Subcutaneous abdominal adipose tissue (tissue), 5 donors: ENCODE data around the gene NOP16.
A peak's percentile ranks its signal among the peaks of the same experiment; 100 is the strongest.

Experiments used
- H3K27ac ChIP-seq: one replicate; pipeline ENCODE4 v1.7.0; 2013; ENCODE audit warnings: low read depth, mild to moderate bottlenecking, inconsistent platforms, low read length, moderate library complexity
- H3K27me3 ChIP-seq, 5 donors: one replicate each; pipeline ENCODE4 v1.7.0; 2013; ENCODE audit warnings: low read length in 5 of 5, inconsistent platforms in 1 of 5; ENCODE audit not compliant: control insufficient read depth in 5 of 5, insufficient read depth in 4 of 5
- H3K36me3 ChIP-seq, 5 donors: one replicate each; pipeline ENCODE4 v1.7.0; 2013; ENCODE audit warnings: low read length in 5 of 5; ENCODE audit not compliant: control insufficient read depth in 5 of 5, insufficient read depth in 5 of 5
- H3K4me1 ChIP-seq, 5 donors: one replicate each; pipeline ENCODE4 v1.7.0; 2013; ENCODE audit warnings: low read length in 5 of 5, mild to moderate bottlenecking in 3 of 5, moderate library complexity in 1 of 5; ENCODE audit not compliant: control insufficient read depth in 5 of 5, insufficient read depth in 5 of 5
- H3K4me3 ChIP-seq, 5 donors: one replicate each; pipeline ENCODE4 v1.7.0; 2013; ENCODE audit warnings: low read length in 5 of 5, low read depth in 1 of 5
- H3K9ac ChIP-seq, 5 donors: one replicate each; pipeline ENCODE4 v1.7.0; 2013; ENCODE audit warnings: low read length in 5 of 5, mild to moderate bottlenecking in 4 of 5, moderate library complexity in 3 of 5
- H3K9me3 ChIP-seq, 5 donors: one replicate each; pipeline ENCODE4 v1.7.0; 2013; ENCODE audit warnings: low read length in 5 of 5; ENCODE audit not compliant: control insufficient read depth in 5 of 5
- donor health status: healthy.
- donor health status: healthy.
- donor health status: healthy.
- donor health status: healthy.
- donor health status: healthy.

NOP16 gene

DNA sequence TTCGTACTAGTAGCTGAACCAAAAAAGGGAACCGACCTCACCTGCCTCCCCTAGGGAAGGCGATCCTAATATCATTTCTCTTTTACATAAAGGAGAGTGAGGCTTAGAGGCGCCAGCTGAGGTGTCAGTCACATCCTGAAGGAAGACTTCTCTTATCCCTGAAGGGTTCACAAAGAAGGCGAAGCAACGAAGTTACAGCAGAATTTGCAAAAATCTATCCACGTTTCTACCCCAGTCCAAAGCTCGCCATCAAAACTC is 26.2 kb downstream of the NOP16 start:
- H3K4me3 ChIP-seq = peak overlapping the region; percentile 75 to 96 (median 93)
- H3K27me3 ChIP-seq = no peaks in the 10 kb centered on the region
- H3K36me3 ChIP-seq = peaks cover 0 to 8% (median 4%) of the 10 kb centered on the region in 5 donors
- H3K9ac ChIP-seq = peak overlapping the region in 3 of 5 donors; percentile 72 to 97 (median 88)
- H3K9me3 ChIP-seq = no peaks in the 10 kb centered on the region
- peak overlapping the region; percentile 60 for H3K27ac ChIP-seq
- peaks cover 3 to 45% (median 38%) of the 10 kb centered on the region in 5 donors for H3K4me1 ChIP-seq

DNA sequence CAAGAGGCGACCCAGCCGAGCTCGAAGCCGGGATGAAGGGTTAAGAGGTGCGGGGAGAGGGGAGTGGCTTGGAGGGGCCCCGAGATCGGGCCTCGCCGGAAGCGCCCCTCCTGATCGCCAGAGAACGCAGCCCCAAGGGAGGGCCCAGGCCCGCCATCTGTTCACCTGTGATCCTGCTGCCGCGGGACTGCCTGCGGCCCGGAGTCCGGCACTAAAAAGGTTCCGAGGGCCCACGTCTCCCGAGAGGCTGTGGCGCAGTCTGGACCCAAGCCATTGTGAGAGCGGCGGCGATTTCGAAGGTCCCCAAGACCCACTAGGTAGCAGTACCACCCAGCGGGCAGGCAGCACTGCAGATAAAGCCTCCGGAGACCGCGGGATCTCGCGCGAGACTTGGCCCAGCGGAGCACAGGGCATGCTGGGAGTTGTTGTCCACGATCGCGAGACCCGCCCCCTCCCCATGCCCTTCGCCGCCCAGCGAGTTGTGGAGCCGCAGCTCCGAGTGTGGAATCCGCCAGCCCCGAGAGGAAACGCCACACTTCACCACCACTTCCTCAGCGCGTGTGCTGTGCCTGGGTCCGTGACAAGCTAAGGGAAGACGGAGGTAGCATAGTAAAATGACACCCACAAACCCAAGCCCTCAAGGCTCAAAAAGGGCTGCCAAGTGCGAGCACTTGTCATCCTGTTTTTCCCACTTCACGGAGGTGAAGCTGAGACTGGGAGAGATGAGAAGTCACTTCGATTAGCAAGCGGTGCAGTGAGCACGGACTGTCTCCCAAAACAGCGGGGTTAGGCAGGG is 26.8 kb downstream of the NOP16 start, which contains the start of gene KIAA1191:
TSS of gene KIAA1191 (minus strand) at position 328 of the 796 bp plus-strand sequence. CDS start 2,256 bp downstream, outside the sequence.
- peak within 1 kb of the TSS; percentile 60 for H3K27ac ChIP-seq
- H3K4me1 ChIP-seq = peaks cover 3 to 45% (median 38%) of the 10 kb centered on the region in 5 donors
- H3K9me3 ChIP-seq = no peaks in the 10 kb centered on the region
- H3K27me3 ChIP-seq = no peaks in the 10 kb centered on the region
- H3K4me3 ChIP-seq = peak within 1 kb of the TSS; percentile 75 to 96 (median 93)
- peaks cover 0 to 9% (median 5%) of the 10 kb centered on the region in 5 donors for H3K36me3 ChIP-seq
- H3K9ac ChIP-seq = peak within 1 kb of the TSS; percentile 76 to 97 (median 88)

DNA sequence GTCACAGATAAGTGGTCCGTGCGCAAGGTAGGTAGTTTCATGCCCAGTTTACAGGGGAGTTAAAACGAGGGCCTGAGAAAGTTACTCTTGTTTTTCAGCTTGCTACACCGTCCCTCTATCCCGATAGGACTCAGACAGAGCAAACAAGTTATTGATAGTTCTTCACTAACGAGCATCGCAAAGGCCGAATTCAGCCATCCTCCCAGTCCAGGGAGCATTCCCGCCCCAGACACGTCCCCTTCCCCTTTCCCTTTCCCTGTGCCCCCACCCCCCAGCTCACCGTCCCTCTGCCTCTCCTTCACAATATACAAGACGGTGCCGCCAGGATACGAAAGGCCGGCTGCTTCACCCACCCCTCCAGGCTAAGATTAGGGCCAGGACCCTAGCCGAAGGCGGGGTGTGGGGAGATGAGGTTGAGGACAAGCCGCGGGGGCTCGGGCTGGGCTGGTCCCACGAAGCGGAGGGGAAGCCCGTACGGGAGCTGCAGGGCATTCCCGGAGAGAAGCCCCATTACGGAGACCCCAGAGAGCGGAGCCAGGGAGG is 27.4 kb downstream of the NOP16 start:
- Histone ChIP-seq H3K27ac (peak overlapping the region; percentile 60), H3K4me3 (peak overlapping the region; percentile 75 to 96 (median 93)), H3K4me1 (peaks cover 3 to 38% (median 32%) of the 10 kb centered on the region in 5 donors), H3K9ac (peak overlapping the region; percentile 76 to 97 (median 88)), H3K27me3 (no peaks in the 10 kb centered on the region), H3K36me3 (peaks cover 0 to 13% (median 8%) of the 10 kb centered on the region in 5 donors), H3K9me3 (no peaks in the 10 kb centered on the region)

DNA sequence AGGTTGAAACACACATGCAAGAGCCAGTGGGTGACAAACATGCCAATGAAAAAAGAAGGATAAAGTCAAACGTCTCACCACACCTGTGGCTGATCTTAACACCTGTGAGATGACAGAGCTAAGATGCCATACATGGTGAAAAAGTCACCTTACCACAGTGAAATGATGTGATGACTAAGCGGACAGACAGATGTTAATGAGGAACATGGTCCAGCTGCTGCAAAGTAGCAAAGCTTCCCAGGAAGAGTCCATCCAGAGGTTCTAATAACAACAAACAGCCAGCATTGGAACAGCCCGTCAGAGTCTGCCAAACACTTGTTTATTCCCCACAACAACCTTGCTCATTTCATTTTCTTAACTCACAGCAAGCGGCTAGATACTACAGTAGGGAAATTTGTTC is 28.7 kb downstream of the NOP16 start:
- no peak overlapping the region for H3K4me3 ChIP-seq
- H3K9me3 ChIP-seq = no peaks in the 10 kb centered on the region
- no peaks in the 10 kb centered on the region for H3K27me3 ChIP-seq
- H3K36me3 ChIP-seq = peaks cover 5 to 25% (median 15%) of the 10 kb centered on the region in 5 donors
- no peak overlapping the region for H3K27ac ChIP-seq
- H3K4me1 ChIP-seq = peaks cover 3 to 25% (median 21%) of the 10 kb centered on the region in 5 donors
- H3K9ac ChIP-seq = no peak overlapping the region

DNA sequence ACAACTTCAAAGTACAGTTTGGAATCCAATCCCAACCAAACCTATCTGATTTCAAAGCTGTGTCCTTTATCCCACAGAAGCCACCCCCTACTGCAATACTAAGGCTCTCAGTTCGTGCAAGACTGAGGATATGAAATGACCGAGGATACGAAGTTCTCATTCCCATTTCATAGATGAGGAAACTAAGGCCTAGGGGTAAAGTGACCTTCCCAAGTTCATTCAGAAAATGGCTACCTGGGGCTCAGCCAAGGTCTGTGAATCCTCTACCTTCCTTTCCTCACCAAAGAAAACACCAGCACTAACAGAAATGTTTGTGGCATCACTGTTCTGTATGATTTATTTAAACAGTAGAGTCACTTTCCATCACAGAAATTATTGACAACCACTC is 32.2 kb downstream of the NOP16 start:
- Histone ChIP-seq H3K9ac (peak overlapping the region in 1 of 5 donors; percentile 22), H3K4me1 (peaks cover 3 to 14% (median 12%) of the 10 kb centered on the region in 5 donors), H3K36me3 (peaks cover 8 to 57% (median 40%) of the 10 kb centered on the region in 5 donors), H3K9me3 (no peaks in the 10 kb centered on the region), H3K27me3 (no peaks in the 10 kb centered on the region), H3K27ac (no peak overlapping the region), H3K4me3 (no peak overlapping the region)

DNA sequence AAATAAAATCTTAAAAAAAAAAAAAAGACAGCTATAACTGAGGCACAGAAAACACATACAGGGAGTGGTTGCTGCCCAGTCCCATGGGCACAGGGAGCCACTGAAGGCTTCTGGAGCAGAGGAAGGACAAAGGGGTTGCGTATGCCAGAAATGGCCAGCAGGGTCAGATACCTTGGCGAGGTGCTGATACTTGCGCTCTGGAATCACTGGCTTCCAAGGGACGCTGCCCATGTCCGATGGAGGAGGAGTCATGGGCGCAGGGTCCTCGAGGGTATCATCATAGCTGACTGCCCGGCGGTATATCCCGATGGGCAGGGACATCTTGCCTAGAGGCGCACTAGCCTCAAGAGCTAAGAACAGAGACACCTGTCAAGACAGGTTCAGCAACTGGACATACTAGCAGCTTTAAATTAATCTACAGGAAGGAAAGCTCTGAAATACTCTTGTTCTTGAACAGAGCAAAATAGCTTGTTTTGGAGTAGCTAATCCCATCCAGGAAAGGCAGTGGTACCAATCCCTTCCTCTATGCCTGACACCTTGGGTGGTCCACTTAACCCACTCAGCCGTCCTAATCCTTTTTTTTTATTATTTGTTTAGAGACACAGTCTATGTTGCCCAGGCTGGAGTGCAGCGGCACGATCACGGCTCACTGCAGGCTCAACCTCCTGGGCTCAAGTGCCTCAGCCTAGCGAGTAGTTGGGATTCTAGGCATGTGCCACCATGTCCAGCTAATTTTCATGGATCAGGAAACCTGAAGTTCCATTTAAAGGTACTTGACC is 32.8 kb downstream of the NOP16 start:
- peaks cover under 1 to 9% (median 6%) of the 10 kb centered on the region in 5 donors for H3K4me1 ChIP-seq
- no peak overlapping the region for H3K27ac ChIP-seq
- no peak overlapping the region for H3K4me3 ChIP-seq
- no peaks in the 10 kb centered on the region for H3K9me3 ChIP-seq
- H3K9ac ChIP-seq = no peak overlapping the region
- H3K36me3 ChIP-seq = peaks cover 8 to 61% (median 44%) of the 10 kb centered on the region in 5 donors
- no peaks in the 10 kb centered on the region for H3K27me3 ChIP-seq

DNA sequence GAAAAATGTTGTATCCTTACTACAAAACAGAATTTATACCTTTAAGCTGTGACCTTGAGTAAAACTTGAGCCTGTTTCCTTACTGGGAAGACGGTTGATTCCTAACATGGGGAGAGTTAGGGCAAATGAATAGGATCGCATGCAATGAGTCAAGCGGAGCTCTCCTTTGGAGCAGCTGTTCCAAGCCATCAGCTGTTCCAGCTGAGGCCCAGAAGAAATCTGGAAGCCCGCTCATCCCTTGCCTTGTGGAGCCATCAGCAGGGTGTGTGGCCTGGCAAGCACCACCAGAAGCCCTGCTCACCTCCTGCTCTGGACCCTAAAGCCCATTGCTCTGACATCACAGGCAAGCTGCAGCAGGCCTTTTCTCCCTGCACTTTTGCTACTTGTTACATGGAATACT is 34.9 kb downstream of the NOP16 start:
- Histone ChIP-seq H3K4me3 (no peak overlapping the region), H3K9ac (peak overlapping the region in 1 of 5 donors; percentile 22), H3K4me1 (no peaks in the 10 kb centered on the region), H3K27me3 (no peaks in the 10 kb centered on the region), H3K27ac (no peak overlapping the region), H3K36me3 (peaks cover 8 to 81% (median 62%) of the 10 kb centered on the region in 5 donors), H3K9me3 (no peaks in the 10 kb centered on the region)

DNA sequence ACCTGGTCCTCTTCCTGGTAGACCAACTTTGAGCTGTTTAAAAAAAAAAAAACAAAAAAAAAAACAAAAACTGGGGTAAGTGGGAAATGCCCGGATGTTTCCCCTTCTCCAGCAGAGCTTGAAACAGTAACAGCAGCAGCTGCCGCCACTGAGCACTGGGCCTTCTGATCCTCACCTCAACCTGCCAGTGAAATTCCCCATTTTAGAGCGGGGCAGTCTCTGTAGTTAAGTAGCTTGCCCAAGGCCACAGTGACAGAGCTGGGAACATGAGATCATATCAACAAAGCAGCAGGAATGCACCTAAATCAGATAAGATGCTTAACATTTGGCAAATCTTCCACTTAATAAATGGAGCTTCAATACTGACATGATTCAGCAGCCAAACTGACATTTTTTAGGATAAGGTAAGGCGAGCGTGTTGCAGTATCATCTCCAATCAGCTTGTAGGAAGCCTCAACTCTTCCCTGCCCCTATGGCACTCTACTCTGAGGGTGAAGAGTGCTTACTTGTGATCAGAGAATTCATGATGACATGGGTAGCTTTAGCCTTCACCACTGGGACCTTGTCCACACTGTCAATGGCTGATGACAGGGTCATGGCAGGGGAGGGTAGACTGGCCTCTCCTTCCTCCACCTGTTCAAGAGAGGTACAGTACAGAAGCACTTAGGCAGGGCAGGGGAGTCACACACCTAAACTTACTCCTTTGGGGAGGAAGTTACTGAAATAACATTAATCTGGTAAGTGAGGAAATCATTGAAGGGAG is 36.1 kb downstream of the NOP16 start:
- Histone ChIP-seq H3K9ac (no peak overlapping the region), H3K9me3 (no peaks in the 10 kb centered on the region), H3K27ac (no peak overlapping the region), H3K27me3 (no peaks in the 10 kb centered on the region), H3K4me3 (no peak overlapping the region), H3K36me3 (peaks cover 3 to 91% (median 74%) of the 10 kb centered on the region in 5 donors), H3K4me1 (no peaks in the 10 kb centered on the region)

DNA sequence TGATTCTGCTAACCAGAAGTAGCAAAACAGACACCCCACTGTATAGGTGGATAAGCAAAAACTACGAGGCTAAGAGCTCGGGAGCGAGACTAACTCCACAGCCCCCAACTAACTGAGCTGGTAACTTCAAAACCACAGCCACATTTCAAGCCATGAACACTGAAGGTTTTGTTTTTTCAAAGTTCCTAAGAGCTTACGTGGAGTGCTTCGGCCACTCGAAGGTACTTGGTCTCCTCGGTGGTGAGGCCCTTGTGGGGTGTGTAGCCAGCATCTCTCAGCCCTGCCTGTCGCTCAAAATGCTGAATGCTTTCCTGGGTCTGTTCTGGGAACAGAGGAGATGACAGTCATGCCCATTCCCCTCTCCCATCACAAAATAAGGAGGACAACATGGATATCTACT is 38.0 kb downstream of the NOP16 start:
- Histone ChIP-seq H3K4me3 (no peak overlapping the region), H3K27me3 (no peaks in the 10 kb centered on the region), H3K9ac (no peak overlapping the region), H3K4me1 (no peaks in the 10 kb centered on the region), H3K36me3 (peaks cover 15 to 93% (median 85%) of the 10 kb centered on the region in 5 donors), H3K9me3 (no peaks in the 10 kb centered on the region), H3K27ac (no peak overlapping the region)
